Measurements from ENCODE around the gene MOSPD3. TPM values are rescaled to one million over a fixed set of nuclear protein-coding genes. Genes with fewer than 3 reads are reported as not detected.

MOSPD3 gene
- total and polyA plus RNA-seq, 2 of the 13 experiments (the other 11 are each of a cell fraction or from before 2014, with no cell fraction given) = 7.6 to 8.8 TPM

DNA sequence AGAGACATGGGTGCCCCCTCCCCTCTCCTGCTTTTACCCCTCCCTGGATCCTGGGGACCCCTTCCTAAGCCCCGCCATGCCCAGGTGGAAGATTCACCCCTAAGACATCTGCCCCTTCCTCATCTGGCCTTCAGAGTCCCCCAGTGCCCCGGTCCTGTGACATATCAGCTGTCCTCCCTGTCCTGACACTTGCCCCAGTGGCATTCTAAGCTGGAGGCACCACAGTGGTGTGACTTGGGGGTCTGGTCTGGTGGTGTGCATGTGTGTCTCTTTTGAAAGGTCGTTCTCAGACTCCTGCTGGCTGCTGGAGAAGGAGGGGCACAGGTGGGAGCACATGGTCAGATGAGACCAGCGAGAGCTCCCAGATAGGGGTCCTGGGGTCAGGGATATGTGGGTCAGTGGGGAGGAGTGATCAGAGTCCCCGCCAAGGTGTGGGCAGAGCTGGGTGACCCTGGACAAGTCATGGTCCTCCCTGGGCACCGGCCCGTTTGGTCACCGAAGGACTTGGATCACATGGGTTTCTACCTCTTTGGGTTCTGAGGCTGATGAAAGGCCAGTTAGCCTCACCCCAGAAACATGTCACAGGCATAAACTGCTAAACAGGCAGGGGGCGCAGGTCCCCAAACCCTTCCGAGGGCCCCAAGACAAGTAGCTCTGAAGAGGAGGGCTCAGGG is 29.7 kb downstream of the MOSPD3 start (continued):
- TF ChIP-seq, protein P1, sequence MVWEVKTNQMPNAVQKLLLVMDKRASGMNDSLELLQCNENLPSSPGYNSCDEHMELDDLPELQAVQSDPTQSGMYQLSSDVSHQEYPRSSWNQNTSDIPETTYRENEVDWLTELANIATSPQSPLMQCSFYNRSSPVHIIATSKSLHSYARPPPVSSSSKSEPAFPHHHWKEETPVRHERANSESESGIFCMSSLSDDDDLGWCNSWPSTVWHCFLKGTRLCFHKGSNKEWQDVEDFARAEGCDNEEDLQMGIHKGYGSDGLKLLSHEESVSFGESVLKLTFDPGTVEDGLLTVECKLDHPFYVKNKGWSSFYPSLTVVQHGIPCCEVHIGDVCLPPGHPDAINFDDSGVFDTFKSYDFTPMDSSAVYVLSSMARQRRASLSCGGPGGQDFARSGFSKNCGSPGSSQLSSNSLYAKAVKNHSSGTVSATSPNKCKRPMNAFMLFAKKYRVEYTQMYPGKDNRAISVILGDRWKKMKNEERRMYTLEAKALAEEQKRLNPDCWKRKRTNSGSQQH (CRISPR knock-in tag; IDR thresholded peaks at IDR 0.05; ENCODE audit: low read depth) = no peak
- TF ChIP-seq, protein P2, sequence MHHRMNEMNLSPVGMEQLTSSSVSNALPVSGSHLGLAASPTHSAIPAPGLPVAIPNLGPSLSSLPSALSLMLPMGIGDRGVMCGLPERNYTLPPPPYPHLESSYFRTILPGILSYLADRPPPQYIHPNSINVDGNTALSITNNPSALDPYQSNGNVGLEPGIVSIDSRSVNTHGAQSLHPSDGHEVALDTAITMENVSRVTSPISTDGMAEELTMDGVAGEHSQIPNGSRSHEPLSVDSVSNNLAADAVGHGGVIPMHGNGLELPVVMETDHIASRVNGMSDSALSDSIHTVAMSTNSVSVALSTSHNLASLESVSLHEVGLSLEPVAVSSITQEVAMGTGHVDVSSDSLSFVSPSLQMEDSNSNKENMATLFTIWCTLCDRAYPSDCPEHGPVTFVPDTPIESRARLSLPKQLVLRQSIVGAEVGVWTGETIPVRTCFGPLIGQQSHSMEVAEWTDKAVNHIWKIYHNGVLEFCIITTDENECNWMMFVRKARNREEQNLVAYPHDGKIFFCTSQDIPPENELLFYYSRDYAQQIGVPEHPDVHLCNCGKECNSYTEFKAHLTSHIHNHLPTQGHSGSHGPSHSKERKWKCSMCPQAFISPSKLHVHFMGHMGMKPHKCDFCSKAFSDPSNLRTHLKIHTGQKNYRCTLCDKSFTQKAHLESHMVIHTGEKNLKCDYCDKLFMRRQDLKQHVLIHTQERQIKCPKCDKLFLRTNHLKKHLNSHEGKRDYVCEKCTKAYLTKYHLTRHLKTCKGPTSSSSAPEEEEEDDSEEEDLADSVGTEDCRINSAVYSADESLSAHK (CRISPR knock-in tag; IDR thresholded peaks at IDR 0.05; ENCODE audit: borderline replicate concordance) = no peak
- TF ChIP-seq ZBTB21 (CRISPR knock-in tag; IDR thresholded peaks at IDR 0.05) = no peak
- TF ChIP-seq NFIC (IDR thresholded peaks at IDR 0.05; ENCODE audit: low read length) = no peak
- no peak; the same call in 1 of the 2 replicates for TF ChIP-seq ZNF83 (CRISPR knock-in tag; IDR thresholded peaks at IDR 0.05; ENCODE audit: borderline replicate concordance)
- TF ChIP-seq, protein P3, sequence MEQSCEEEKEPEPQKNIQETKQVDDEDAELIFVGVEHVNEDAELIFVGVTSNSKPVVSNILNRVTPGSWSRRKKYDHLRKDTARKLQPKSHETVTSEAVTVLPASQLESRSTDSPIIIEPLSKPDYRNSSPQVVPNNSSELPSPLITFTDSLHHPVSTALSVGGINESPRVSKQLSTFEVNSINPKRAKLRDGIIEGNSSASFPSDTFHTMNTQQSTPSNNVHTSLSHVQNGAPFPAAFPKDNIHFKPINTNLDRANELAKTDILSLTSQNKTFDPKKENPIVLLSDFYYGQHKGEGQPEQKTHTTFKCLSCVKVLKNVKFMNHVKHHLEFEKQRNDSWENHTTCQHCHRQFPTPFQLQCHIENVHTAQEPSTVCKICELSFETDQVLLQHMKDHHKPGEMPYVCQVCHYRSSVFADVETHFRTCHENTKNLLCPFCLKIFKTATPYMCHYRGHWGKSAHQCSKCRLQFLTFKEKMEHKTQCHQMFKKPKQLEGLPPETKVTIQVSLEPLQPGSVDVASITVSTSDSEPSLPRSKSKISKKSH (CRISPR knock-in tag; IDR thresholded peaks at IDR 0.05; ENCODE audit: borderline replicate concordance) = no peak
- TF ChIP-seq HNRNPLL (IDR thresholded peaks at IDR 0.05; ENCODE audit: low read depth, low read length, poor library complexity, severe bottlenecking) = no peak
- 0 out of 2 replicates have a peak, but pooled peaks have one; percentile 20 for TF ChIP-seq ZSCAN21 (CRISPR knock-in tag; IDR thresholded peaks at IDR 0.05; ENCODE audit: borderline replicate concordance)
- no peak for TF ChIP-seq CEBPB (IDR thresholded peaks at IDR 0.05; ENCODE audit: borderline replicate concordance, low read depth, low read length)
- no peak for TF ChIP-seq RBAK (CRISPR knock-in tag; IDR thresholded peaks at IDR 0.05)
- TF ChIP-seq CHD4 (IDR thresholded peaks at IDR 0.05; ENCODE audit: borderline replicate concordance, low read length) = 0 out of 2 replicates have a peak, but pooled peaks have one; percentile 36
- peak; percentile 94 for TF ChIP-seq ZNF263 (CRISPR knock-in tag; IDR thresholded peaks at IDR 0.05)
- TF ChIP-seq ZNF136 (CRISPR knock-in tag; IDR thresholded peaks at IDR 0.05; ENCODE audit: low read depth) = no peak
- TF ChIP-seq CHD2 (IDR thresholded peaks at IDR 0.05; ENCODE audit: low read depth, low read length) = no peak
- TF ChIP-seq, protein P4, sequence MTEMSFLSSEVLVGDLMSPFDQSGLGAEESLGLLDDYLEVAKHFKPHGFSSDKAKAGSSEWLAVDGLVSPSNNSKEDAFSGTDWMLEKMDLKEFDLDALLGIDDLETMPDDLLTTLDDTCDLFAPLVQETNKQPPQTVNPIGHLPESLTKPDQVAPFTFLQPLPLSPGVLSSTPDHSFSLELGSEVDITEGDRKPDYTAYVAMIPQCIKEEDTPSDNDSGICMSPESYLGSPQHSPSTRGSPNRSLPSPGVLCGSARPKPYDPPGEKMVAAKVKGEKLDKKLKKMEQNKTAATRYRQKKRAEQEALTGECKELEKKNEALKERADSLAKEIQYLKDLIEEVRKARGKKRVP (CRISPR knock-in tag; IDR thresholded peaks at IDR 0.05) = no peak; a peak in 1 of 4 replicates
- TF ChIP-seq ZFP36 (IDR thresholded peaks at IDR 0.05; ENCODE audit: borderline replicate concordance, low read depth, low read length, partially characterized antibody) = no peak
- TF ChIP-seq ZNF235 (CRISPR knock-in tag; IDR thresholded peaks at IDR 0.05; ENCODE audit: borderline replicate concordance) = 0 out of 2 replicates have a peak, but pooled peaks have one; percentile 50
- peak; percentile 66; the same call in 1 of the 2 replicates for TF ChIP-seq ZFP90 (CRISPR knock-in tag; IDR thresholded peaks at IDR 0.05; ENCODE audit: borderline replicate concordance)
- no peak for TF ChIP-seq BHLHE40 (IDR thresholded peaks at IDR 0.05; ENCODE audit: low read length)
- TF ChIP-seq ZNF17 (CRISPR knock-in tag; IDR thresholded peaks at IDR 0.05) = no peak
- TF ChIP-seq NBN (conservative IDR thresholded peaks at IDR 0.05) = no peak
- TF ChIP-seq, protein P5, sequence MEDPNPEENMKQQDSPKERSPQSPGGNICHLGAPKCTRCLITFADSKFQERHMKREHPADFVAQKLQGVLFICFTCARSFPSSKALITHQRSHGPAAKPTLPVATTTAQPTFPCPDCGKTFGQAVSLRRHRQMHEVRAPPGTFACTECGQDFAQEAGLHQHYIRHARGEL (CRISPR knock-in tag; IDR thresholded peaks at IDR 0.05) = no peak
- no peak for TF ChIP-seq MIER2 (CRISPR knock-in tag; IDR thresholded peaks at IDR 0.05)
- no peak for TF ChIP-seq ZNF816 (CRISPR knock-in tag; IDR thresholded peaks at IDR 0.05; ENCODE audit: borderline replicate concordance)
